ENCODE data around the gene ELAC2.

DNA sequence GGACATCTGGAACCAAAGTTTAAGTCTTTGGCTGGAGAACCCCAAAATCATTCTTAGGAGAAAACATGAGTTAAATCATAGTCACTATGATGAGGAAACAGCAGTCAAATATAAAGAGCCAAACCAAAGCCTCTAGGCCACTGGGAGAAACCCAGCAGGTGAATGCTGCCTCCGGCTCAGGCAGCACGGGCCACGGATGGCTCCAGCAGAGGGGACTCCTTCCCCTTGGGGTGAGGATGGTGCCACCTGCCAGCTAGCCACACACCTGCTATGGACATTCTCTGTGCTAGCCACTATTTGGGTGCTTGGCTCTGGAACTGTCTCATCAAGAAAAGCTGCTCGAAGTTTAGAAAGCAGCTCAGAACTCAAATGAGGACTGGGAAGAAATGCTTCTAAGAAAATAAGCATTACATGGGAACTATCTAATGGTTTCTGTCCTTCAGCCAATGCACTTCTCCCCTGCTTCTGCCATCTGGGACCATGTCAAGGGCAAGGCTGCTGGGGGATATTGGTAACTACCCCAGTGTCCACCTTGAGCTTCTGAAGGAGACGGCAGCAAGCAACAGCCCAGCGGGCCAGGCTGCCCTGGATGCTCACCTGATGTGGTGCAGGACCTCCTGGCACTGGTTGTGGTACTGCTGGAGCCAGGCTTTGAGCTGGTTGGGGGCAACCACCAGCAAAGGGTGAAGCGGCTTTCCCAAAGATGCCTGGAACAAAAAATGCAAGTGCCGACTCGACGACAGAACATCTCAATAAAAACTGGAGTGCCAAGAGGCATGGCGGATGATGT is 22.5 kb downstream of the ELAC2 start:
- TF ChIP-seq TBP (IDR thresholded peaks at IDR 0.05; ENCODE audit: low read depth, low read length) (no peak), KDM1A (IDR thresholded peaks at IDR 0.05; ENCODE audit: borderline replicate concordance, low read length) (no peak), POLR2A (IDR thresholded peaks at IDR 0.05; ENCODE audit: control extremely low read depth in 1 of 2, low read depth in 2 of 2, low read length in 2 of 2) (no peak), TAF7 (optimal IDR thresholded peaks at IDR 0.05; ENCODE audit: borderline replicate concordance, low read depth, low read length) (no peak), EZH2 (IDR thresholded peaks at IDR 0.05; ENCODE audit: low read depth, low read length, severe bottlenecking) (no peak)
- TF ChIP-seq, protein P1, sequence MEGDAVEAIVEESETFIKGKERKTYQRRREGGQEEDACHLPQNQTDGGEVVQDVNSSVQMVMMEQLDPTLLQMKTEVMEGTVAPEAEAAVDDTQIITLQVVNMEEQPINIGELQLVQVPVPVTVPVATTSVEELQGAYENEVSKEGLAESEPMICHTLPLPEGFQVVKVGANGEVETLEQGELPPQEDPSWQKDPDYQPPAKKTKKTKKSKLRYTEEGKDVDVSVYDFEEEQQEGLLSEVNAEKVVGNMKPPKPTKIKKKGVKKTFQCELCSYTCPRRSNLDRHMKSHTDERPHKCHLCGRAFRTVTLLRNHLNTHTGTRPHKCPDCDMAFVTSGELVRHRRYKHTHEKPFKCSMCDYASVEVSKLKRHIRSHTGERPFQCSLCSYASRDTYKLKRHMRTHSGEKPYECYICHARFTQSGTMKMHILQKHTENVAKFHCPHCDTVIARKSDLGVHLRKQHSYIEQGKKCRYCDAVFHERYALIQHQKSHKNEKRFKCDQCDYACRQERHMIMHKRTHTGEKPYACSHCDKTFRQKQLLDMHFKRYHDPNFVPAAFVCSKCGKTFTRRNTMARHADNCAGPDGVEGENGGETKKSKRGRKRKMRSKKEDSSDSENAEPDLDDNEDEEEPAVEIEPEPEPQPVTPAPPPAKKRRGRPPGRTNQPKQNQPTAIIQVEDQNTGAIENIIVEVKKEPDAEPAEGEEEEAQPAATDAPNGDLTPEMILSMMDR (IDR thresholded peaks at IDR 0.05; ENCODE audit: control extremely low read depth in 1 of 3, insufficient read depth in 1 of 3, low read depth in 1 of 3, low read length in 3 of 3) = no peak

Data from H1 (cell line).